ENCODE results near the gene TTLL12. TPM values are rescaled to one million over a fixed set of nuclear protein-coding genes. Genes with fewer than 3 reads are reported as not detected.

The TTLL12 gene
- total and polyA plus RNA-seq, 4 donors, result 12.2 to 16.4 (median 13.4) TPM

DNA sequence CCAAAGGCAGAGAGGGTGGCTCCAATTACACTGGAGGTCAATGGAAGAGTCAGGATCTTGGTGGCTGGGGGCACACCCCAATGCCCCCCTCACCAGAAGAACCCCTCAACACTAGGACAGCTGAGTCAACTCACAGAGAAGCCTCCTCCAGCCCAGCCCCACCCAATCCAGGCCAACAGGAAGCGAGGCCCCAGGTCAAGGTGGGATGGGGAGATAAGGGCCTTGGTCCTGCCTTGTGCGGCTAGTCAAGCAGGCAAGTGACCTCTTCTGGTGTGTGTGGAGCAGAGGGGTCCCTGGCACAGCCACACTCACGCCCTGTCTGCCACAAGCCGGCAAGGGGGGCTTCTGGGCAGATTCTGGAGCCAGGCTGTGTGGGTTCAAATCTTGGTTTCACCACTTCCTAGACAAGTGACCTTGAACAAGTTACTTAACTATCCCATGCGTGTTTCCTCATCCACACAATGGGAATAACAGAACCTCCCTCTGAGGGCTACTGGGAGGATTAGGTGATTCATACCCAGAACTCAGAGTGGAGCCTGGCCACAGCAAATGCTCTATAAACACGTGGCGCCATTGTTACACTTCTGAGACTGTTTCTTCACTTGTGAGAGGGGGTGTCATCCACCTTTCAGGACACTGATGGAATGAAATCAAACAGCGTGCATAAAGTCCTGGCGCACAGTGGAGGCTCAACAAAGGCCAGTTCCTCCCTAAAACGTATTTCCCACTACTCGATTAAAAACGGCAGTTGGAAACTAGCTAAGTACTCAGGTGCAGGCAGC is 3.2 kb downstream of the TTLL12 start:
- no peak overlapping the region for H3K4me3 ChIP-seq (ENCODE audit: low read length in 2 of 2)
- no peak overlapping the region for H3K27ac ChIP-seq (ENCODE audit: low read depth in 1 of 2, low read length in 2 of 2)
- 86 to 92% methylated on average over 12 of the region's 12 CpGs for WGBS, 2 donors
- ATAC-seq (ENCODE audit: low FRiP score) (no peak), DNase-seq (peak in 1 of 2 donors; percentile 34)
- no peaks in the 10 kb centered on the region for H3K9me3 ChIP-seq (ENCODE audit: control insufficient read depth, low read length)
- no peaks in the 10 kb centered on the region for H3K4me1 ChIP-seq (ENCODE audit: control insufficient read depth in 1 of 2, insufficient read depth in 2 of 2, low read length in 2 of 2)
- no peaks in the 10 kb centered on the region for H3K27me3 ChIP-seq (ENCODE audit: control insufficient read depth in 1 of 2, insufficient read depth in 2 of 2, low read length in 1 of 2)
- intact Hi-C loops (cut with DNase I), result no loop called here
- no peaks in the 10 kb centered on the region for H3K36me3 ChIP-seq (ENCODE audit: control insufficient read depth in 1 of 2, insufficient read depth in 2 of 2, low read length in 1 of 2)

DNA sequence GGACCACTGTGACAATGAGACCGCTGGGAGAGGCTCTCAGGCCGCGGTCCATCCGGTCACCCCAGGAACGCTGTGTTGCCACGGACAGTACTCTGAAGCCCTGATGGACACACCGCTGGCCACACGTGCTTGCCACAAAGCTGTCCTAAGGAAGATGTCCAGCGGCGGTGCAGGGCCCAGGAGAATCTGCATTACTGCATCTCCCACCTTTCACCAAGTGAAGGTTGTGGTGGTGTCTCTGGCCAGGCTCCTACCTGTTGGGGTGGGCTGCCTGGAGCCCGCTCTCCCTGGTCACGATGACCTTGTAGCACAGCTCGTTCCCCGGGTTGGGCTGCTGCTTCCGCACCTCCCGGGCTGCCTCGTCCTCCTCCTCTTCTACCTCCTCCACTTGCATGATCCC is 4.2 kb downstream of the TTLL12 start:
- ATAC-seq (ENCODE audit: low FRiP score) (no peak), DNase-seq (peak in 1 of 2 donors; percentile 36)
- Histone ChIP-seq H3K36me3 (ENCODE audit: control insufficient read depth in 1 of 2, insufficient read depth in 2 of 2, low read length in 1 of 2) (no peaks in the 10 kb centered on the region), H3K27ac (ENCODE audit: low read depth in 1 of 2, low read length in 2 of 2) (no peak overlapping the region), H3K4me3 (ENCODE audit: low read length in 2 of 2) (no peak overlapping the region), H3K4me1 (ENCODE audit: control insufficient read depth in 1 of 2, insufficient read depth in 2 of 2, low read length in 2 of 2) (no peaks in the 10 kb centered on the region), H3K9me3 (ENCODE audit: control insufficient read depth, low read length) (no peaks in the 10 kb centered on the region), H3K27me3 (ENCODE audit: control insufficient read depth in 1 of 2, insufficient read depth in 2 of 2, low read length in 1 of 2) (no peaks in the 10 kb centered on the region)
- intact Hi-C loops (cut with DNase I), result no loop called here
- 96 to 97% methylated on average over 17 of the region's 17 CpGs for WGBS, 2 donors

GRCh38 chr22:43182118-43182517 is 4.8 kb downstream of the TTLL12 start:
- Histone ChIP-seq H3K27ac (ENCODE audit: low read depth in 1 of 2, low read length in 2 of 2) (no peak overlapping the region), H3K9me3 (ENCODE audit: control insufficient read depth, low read length) (no peaks in the 10 kb centered on the region), H3K36me3 (ENCODE audit: control insufficient read depth in 1 of 2, insufficient read depth in 2 of 2, low read length in 1 of 2) (no peaks in the 10 kb centered on the region), H3K4me3 (ENCODE audit: low read length in 2 of 2) (no peak overlapping the region), H3K27me3 (ENCODE audit: control insufficient read depth in 1 of 2, insufficient read depth in 2 of 2, low read length in 1 of 2) (no peaks in the 10 kb centered on the region), H3K4me1 (ENCODE audit: control insufficient read depth in 1 of 2, insufficient read depth in 2 of 2, low read length in 2 of 2) (no peaks in the 10 kb centered on the region)
- intact Hi-C loops (cut with DNase I), result no loop called here
- ATAC-seq (ENCODE audit: low FRiP score), result no peak
- WGBS, 2 donors, result 90 to 95% methylated on average over 10 of the region's 10 CpGs
- DNase-seq, result peak in 1 of 2 donors; percentile 22

- Histone ChIP-seq H3K27ac (ENCODE audit: low read depth in 1 of 2, low read length in 2 of 2) (no peak overlapping the region), H3K4me3 (ENCODE audit: low read length in 2 of 2) (no peak overlapping the region), H3K27me3 (ENCODE audit: control insufficient read depth in 1 of 2, insufficient read depth in 2 of 2, low read length in 1 of 2) (no peaks in the 10 kb centered on the region), H3K36me3 (ENCODE audit: control insufficient read depth in 1 of 2, insufficient read depth in 2 of 2, low read length in 1 of 2) (no peaks in the 10 kb centered on the region), H3K9me3 (ENCODE audit: control insufficient read depth, low read length) (no peaks in the 10 kb centered on the region), H3K4me1 (ENCODE audit: control insufficient read depth in 1 of 2, insufficient read depth in 2 of 2, low read length in 2 of 2) (no peaks in the 10 kb centered on the region)
- DNase-seq (peak in 1 of 2 donors; percentile 28), ATAC-seq (ENCODE audit: low FRiP score) (no peak)
- intact Hi-C loops (cut with DNase I), result no loop called here
- 92 to 94% methylated on average over 13 of the region's 13 CpGs for WGBS, 2 donors
These were observed 5.4 kb downstream of the TTLL12 start for GRCh38 chr22:43181321-43182076.

GRCh38 chr22:43180670-43181069 is 6.3 kb downstream of the TTLL12 start:
- 92 to 93% methylated on average over 15 of the region's 15 CpGs for WGBS, 2 donors
- Histone ChIP-seq H3K27ac (ENCODE audit: low read depth in 1 of 2, low read length in 2 of 2) (no peak overlapping the region), H3K36me3 (ENCODE audit: control insufficient read depth in 1 of 2, insufficient read depth in 2 of 2, low read length in 1 of 2) (no peaks in the 10 kb centered on the region), H3K9me3 (ENCODE audit: control insufficient read depth, low read length) (no peaks in the 10 kb centered on the region), H3K4me1 (ENCODE audit: control insufficient read depth in 1 of 2, insufficient read depth in 2 of 2, low read length in 2 of 2) (no peaks in the 10 kb centered on the region), H3K27me3 (ENCODE audit: control insufficient read depth in 1 of 2, insufficient read depth in 2 of 2, low read length in 1 of 2) (no peaks in the 10 kb centered on the region), H3K4me3 (ENCODE audit: low read length in 2 of 2) (no peak overlapping the region)
- intact Hi-C loops (cut with DNase I), result no loop called here
- peak in 1 of 2 donors; percentile 31 for DNase-seq
- ATAC-seq (ENCODE audit: low FRiP score), result no peak

DNA sequence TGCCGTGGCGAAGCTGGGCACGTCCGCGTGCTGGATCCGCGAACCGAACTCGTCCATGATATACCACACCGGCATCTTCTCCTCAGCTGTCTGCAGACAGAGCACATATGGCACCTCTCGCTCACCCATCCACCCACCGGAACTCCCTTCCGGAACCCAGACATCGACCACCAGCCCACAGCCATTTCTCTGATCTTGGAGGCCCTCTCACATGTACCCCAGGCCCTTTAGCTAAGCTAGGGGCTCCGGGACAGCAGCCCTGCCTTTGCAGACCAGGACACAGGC is 7.1 kb downstream of the TTLL12 start:
- Histone ChIP-seq H3K27ac (ENCODE audit: low read depth in 1 of 2, low read length in 2 of 2) (no peak overlapping the region), H3K36me3 (ENCODE audit: control insufficient read depth in 1 of 2, insufficient read depth in 2 of 2, low read length in 1 of 2) (no peaks in the 10 kb centered on the region), H3K9me3 (ENCODE audit: control insufficient read depth, low read length) (no peaks in the 10 kb centered on the region), H3K27me3 (ENCODE audit: control insufficient read depth in 1 of 2, insufficient read depth in 2 of 2, low read length in 1 of 2) (no peaks in the 10 kb centered on the region), H3K4me3 (ENCODE audit: low read length in 2 of 2) (no peak overlapping the region), H3K4me1 (ENCODE audit: control insufficient read depth in 1 of 2, insufficient read depth in 2 of 2, low read length in 2 of 2) (no peaks in the 10 kb centered on the region)
- no peak for DNase-seq
- ATAC-seq (ENCODE audit: low FRiP score), result no peak
- WGBS, 2 donors, result 97 to 100% methylated on average over 15 of the region's 15 CpGs
- intact Hi-C loops (cut with DNase I), result no loop called here

- intact Hi-C loops (cut with DNase I), result no loop called here
- ATAC-seq (ENCODE audit: low FRiP score), result no peak
- no peaks in the 10 kb centered on the region for H3K36me3 ChIP-seq (ENCODE audit: control insufficient read depth in 1 of 2, insufficient read depth in 2 of 2, low read length in 1 of 2)
- no peaks in the 10 kb centered on the region for H3K27me3 ChIP-seq (ENCODE audit: control insufficient read depth in 1 of 2, insufficient read depth in 2 of 2, low read length in 1 of 2)
- WGBS, 2 donors, result 94 to 95% methylated on average over 25 of the region's 25 CpGs
- H3K27ac ChIP-seq (ENCODE audit: low read depth in 1 of 2, low read length in 2 of 2), result no peak overlapping the region
- DNase-seq, result peak in 1 of 2 donors; percentile 41
- H3K4me3 ChIP-seq (ENCODE audit: low read length in 2 of 2), result no peak overlapping the region
- H3K4me1 ChIP-seq (ENCODE audit: control insufficient read depth in 1 of 2, insufficient read depth in 2 of 2, low read length in 2 of 2), result no peaks in the 10 kb centered on the region
- H3K9me3 ChIP-seq (ENCODE audit: control insufficient read depth, low read length), result no peaks in the 10 kb centered on the region
These were observed 7.6 kb downstream of the TTLL12 start for GRCh38 chr22:43179146-43179910.

DNA sequence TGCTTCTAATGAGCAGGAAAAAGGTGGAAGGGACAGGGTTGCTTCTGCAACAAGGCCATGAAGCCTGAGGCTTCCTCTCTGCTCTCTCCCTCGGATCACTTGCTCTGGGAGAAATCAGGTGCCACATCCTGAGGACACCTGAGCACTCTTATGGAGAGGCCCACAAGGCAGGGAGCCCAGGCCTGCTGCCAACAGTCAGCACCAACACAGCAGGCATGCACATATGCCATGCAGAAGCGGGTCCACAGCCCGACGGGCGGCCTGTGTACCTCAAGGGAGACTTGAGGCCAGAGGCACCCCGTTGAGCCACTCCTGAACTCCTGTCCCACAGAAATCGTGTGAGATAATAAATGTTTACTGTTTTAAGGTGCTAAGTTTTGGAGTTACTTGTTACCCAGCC is 9.5 kb downstream of the TTLL12 start:
- no peaks in the 10 kb centered on the region for H3K9me3 ChIP-seq (ENCODE audit: control insufficient read depth, low read length)
- no peaks in the 10 kb centered on the region for H3K27me3 ChIP-seq (ENCODE audit: control insufficient read depth in 1 of 2, insufficient read depth in 2 of 2, low read length in 1 of 2)
- peaks cover 0 to 6% of the 10 kb centered on the region in 2 donors for H3K36me3 ChIP-seq (ENCODE audit: control insufficient read depth in 1 of 2, insufficient read depth in 2 of 2, low read length in 1 of 2)
- no peaks in the 10 kb centered on the region for H3K4me1 ChIP-seq (ENCODE audit: control insufficient read depth in 1 of 2, insufficient read depth in 2 of 2, low read length in 2 of 2)
- no peak overlapping the region for H3K4me3 ChIP-seq (ENCODE audit: low read length in 2 of 2)
- intact Hi-C loops (cut with DNase I), result no loop called here
- no peak overlapping the region for H3K27ac ChIP-seq (ENCODE audit: low read depth in 1 of 2, low read length in 2 of 2)
- WGBS, 2 donors, result 92 to 93% methylated on average over 7 of the region's 7 CpGs
- DNase-seq (peak; percentile 36 to 78), ATAC-seq (ENCODE audit: low FRiP score) (no peak)

All from aorta (tissue), 5 donors.